ENCODE measurements around the gene UPP2. TPM values are rescaled to one million over a fixed set of nuclear protein-coding genes. Genes with fewer than 3 reads are reported as not detected.

UPP2 gene
- polyA plus RNA-seq, 1 donor from 2014 or later = 0.12 TPM

DNA sequence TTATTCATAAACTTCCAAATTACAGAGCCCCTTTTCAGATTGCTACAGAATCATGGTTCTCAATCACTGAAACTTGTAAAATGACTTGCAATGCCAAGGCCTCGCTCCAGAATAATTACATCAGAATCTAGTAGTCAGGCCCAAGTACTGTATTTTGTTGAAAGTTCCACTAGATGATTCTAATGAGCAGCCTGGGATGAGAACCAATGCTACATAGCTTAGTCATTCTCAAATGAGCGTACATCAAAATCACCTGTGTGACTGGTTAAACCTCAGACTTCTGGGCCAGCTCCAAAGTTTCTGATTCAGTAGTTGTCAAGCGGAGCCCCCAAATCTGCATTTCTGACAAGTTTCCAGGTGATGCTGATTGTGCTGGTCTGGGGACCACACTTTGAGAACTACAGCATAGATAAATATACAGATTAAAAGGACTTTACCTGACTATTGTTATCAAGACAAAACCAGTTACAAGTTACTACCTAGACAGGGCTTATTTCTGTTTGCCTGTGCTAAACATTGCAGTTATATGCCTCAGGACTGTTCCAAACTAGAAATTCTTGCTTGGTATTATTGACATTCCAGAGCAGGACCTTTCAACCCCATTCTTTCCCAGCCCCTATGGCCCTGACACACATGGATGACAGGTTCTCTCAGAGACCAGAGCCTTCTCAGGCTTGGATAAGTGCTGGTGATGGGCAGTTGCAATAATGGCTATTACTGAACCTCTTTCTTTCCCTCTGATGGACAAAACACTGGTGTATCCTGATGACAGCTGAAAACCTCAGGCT lies 83.1 kb downstream of the UPP2 start:
- no peaks in the 10 kb centered on the region for H3K27me3 ChIP-seq (ENCODE audit: insufficient read depth, low read depth, low read length)
- H3K9me3 ChIP-seq (ENCODE audit: low read length) = no peaks in the 10 kb centered on the region
- no peaks in the 10 kb centered on the region for H3K9me2 ChIP-seq (ENCODE audit: insufficient read depth, low read length)
- no peak overlapping the region for H3K27ac ChIP-seq (ENCODE audit: low read length)
- H4K20me1 ChIP-seq (ENCODE audit: insufficient read depth) = no peaks in the 10 kb centered on the region
- H3K4me2 ChIP-seq (ENCODE audit: low read length) = no peak overlapping the region
- no peak overlapping the region for H3K9ac ChIP-seq (ENCODE audit: low read length)
- H2AFZ ChIP-seq (ENCODE audit: low read depth, low read length) = no peak overlapping the region
- H3K79me2 ChIP-seq (replicated peaks; ENCODE audit: insufficient read depth, low read length) = no peaks in the 10 kb centered on the region
- TF ChIP-seq EZH2 (IDR thresholded peaks at IDR 0.05; ENCODE audit: borderline replicate concordance, insufficient read depth, low read length, poor library complexity, severe bottlenecking) = no peak
- no peak for TF ChIP-seq SMC3 (conservative IDR thresholded peaks at IDR 0.05; ENCODE audit: poor library complexity)
- TF ChIP-seq, protein P1, sequence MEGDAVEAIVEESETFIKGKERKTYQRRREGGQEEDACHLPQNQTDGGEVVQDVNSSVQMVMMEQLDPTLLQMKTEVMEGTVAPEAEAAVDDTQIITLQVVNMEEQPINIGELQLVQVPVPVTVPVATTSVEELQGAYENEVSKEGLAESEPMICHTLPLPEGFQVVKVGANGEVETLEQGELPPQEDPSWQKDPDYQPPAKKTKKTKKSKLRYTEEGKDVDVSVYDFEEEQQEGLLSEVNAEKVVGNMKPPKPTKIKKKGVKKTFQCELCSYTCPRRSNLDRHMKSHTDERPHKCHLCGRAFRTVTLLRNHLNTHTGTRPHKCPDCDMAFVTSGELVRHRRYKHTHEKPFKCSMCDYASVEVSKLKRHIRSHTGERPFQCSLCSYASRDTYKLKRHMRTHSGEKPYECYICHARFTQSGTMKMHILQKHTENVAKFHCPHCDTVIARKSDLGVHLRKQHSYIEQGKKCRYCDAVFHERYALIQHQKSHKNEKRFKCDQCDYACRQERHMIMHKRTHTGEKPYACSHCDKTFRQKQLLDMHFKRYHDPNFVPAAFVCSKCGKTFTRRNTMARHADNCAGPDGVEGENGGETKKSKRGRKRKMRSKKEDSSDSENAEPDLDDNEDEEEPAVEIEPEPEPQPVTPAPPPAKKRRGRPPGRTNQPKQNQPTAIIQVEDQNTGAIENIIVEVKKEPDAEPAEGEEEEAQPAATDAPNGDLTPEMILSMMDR (IDR thresholded peaks at IDR 0.05; ENCODE audit: poor library complexity, severe bottlenecking) = no peak
- no peak for TF ChIP-seq TAF1 (IDR thresholded peaks at IDR 0.05; ENCODE audit: low read depth)
- no peak for TF ChIP-seq RAD21 (conservative IDR thresholded peaks at IDR 0.05)
- TF ChIP-seq MXI1 (conservative IDR thresholded peaks at IDR 0.05; ENCODE audit: poor library complexity, severe bottlenecking) = no peak
- no peak overlapping the region for H3K4me3 ChIP-seq (ENCODE audit: low read length)
- H3F3A ChIP-seq (ENCODE audit: insufficient read depth, low read length, poor library complexity, severe bottlenecking) = no peaks in the 10 kb centered on the region
- H3K36me3 ChIP-seq (ENCODE audit: insufficient read depth, low read length) = no peaks in the 10 kb centered on the region

Other genes with a start within 250 kb of the UPP2 start
- 4.0 and 4.7 TPM in 2 replicates for gene ACVR1, start 225.5 kb upstream of the UPP2 start, polyA plus RNA-seq